H9 (cell line): ENCODE results near the gene SCN11A. TPM values are rescaled to one million over a fixed set of nuclear protein-coding genes. Genes with fewer than 3 reads are reported as not detected.

Experiments
- DNase-seq: peaks from one replicate; pipeline ENCODE4 v3.0.0-alpha.2; 2017
- H2AFZ ChIP-seq: one replicate; pipeline ENCODE4 v1.6.1; 2013; ENCODE audit warnings: mild to moderate bottlenecking, low read length, control low read depth, moderate library complexity
- H2AK5ac ChIP-seq: 2 replicates; pipeline ENCODE4 v1.6.1; 2013; ENCODE audit warnings: low read length, control low read depth, mixed read lengths; ENCODE audit not compliant: insufficient read length
- H2BK120ac ChIP-seq: one replicate; pipeline ENCODE4 v1.6.1; 2013; ENCODE audit warnings: low read depth, mild to moderate bottlenecking, low read length, control low read depth, inconsistent platforms; ENCODE audit not compliant: poor library complexity, severe bottlenecking
- H2BK12ac ChIP-seq: 2 replicates; pipeline ENCODE4 v1.6.1; 2013; ENCODE audit warnings: low read length, control low read depth, mixed read lengths, low read depth; ENCODE audit not compliant: insufficient read length
- H2BK15ac ChIP-seq: 2 replicates; pipeline ENCODE4 v1.6.1; 2013; ENCODE audit warnings: low read depth, low read length, control low read depth
- H2BK20ac ChIP-seq: one replicate; pipeline ENCODE4 v1.6.1; 2013; ENCODE audit warnings: low read depth, mild to moderate bottlenecking, low read length, control low read depth, inconsistent platforms; ENCODE audit not compliant: poor library complexity, severe bottlenecking
- H2BK5ac ChIP-seq: 2 replicates; pipeline ENCODE4 v1.6.1; 2013; ENCODE audit warnings: low read length, control low read depth, mixed read lengths; ENCODE audit not compliant: insufficient read length
- H3K14ac ChIP-seq: 2 replicates; pipeline ENCODE4 v1.6.1; 2013; ENCODE audit warnings: low read length, control low read depth; ENCODE audit not compliant: insufficient read depth
- H3K18ac ChIP-seq: 2 replicates; pipeline ENCODE4 v1.6.1; 2013; ENCODE audit warnings: low read depth, mild to moderate bottlenecking, mixed read lengths, low read length, control low read depth; ENCODE audit not compliant: insufficient read length
- H3K23ac ChIP-seq: 2 replicates; pipeline ENCODE4 v1.6.1; 2013; ENCODE audit warnings: low read length, control low read depth, mixed read lengths, low read depth; ENCODE audit not compliant: insufficient read length
- H3K23me2 ChIP-seq: 2 replicates; pipeline ENCODE4 v1.6.1; 2013; ENCODE audit warnings: low read depth, mild to moderate bottlenecking, mixed read lengths, low read length, control low read depth; ENCODE audit not compliant: insufficient read length, poor library complexity, severe bottlenecking
- H3K27ac ChIP-seq: 2 replicates; pipeline ENCODE4 v1.5.1; 2013; ENCODE audit warnings: low read length, control low read depth, mixed read lengths, low read depth; ENCODE audit not compliant: insufficient read length
- H3K27me3 ChIP-seq: 2 replicates; pipeline ENCODE4 v1.6.1; 2013; ENCODE audit warnings: low read length, control low read depth, inconsistent platforms; ENCODE audit not compliant: insufficient read depth
- H3K4ac ChIP-seq: 2 replicates; pipeline ENCODE4 v1.6.1; 2013; ENCODE audit warnings: low read depth, mild to moderate bottlenecking, control low read depth, inconsistent platforms, low read length, moderate library complexity
- H3K4me1 ChIP-seq: 2 replicates; pipeline ENCODE4 v1.6.1; 2013; ENCODE audit warnings: low read length, control low read depth, inconsistent platforms; ENCODE audit not compliant: insufficient read depth
- H3K4me2 ChIP-seq: 2 replicates; pipeline ENCODE4 v1.6.1; 2013; ENCODE audit warnings: low read length, control low read depth, mixed read lengths; ENCODE audit not compliant: insufficient read length, insufficient read depth
- H3K56ac ChIP-seq: 2 replicates; pipeline ENCODE4 v1.6.1; 2013; ENCODE audit warnings: low read depth, mild to moderate bottlenecking, mixed read lengths, low read length, control low read depth; ENCODE audit not compliant: insufficient read length
- H3K79me1 ChIP-seq: 2 replicates; pipeline ENCODE4 v1.6.1; 2013; ENCODE audit warnings: low read depth, mild to moderate bottlenecking, moderate library complexity, low read length, control low read depth, inconsistent platforms; ENCODE audit not compliant: insufficient read depth, poor library complexity, severe bottlenecking
- H3K79me2 ChIP-seq: 2 replicates; pipeline ENCODE4 v1.6.1; 2013; ENCODE audit warnings: low read length, control low read depth, inconsistent platforms; ENCODE audit not compliant: insufficient read depth
- H3K9ac ChIP-seq: 2 replicates; pipeline ENCODE4 v1.6.1; 2013; ENCODE audit warnings: low read length, control low read depth, mixed read lengths; ENCODE audit not compliant: insufficient read length; ENCODE audit errors: extremely low read depth
- H3K9me3 ChIP-seq: one replicate; pipeline ENCODE4 v1.6.1; 2013; ENCODE audit warnings: low read depth, low read length, inconsistent platforms; ENCODE audit not compliant: control insufficient read depth
- H3T11ph ChIP-seq: one replicate; pipeline ENCODE4 v1.6.1; 2013; ENCODE audit warnings: mild to moderate bottlenecking, low read length, control low read depth, inconsistent platforms
- H4K20me1 ChIP-seq: one replicate; pipeline ENCODE4 v1.6.1; 2013; ENCODE audit not compliant: control insufficient read depth, insufficient read length, insufficient read depth
- H4K5ac ChIP-seq: 2 replicates; pipeline ENCODE4 v1.6.1; 2013; ENCODE audit warnings: low read depth, mild to moderate bottlenecking, mixed read lengths, low read length, control low read depth; ENCODE audit not compliant: insufficient read length
- H4K8ac ChIP-seq: replicated peaks from 2 replicates; pipeline ENCODE4 v1.6.1; 2013; ENCODE audit warnings: low read length, control low read depth, mixed read lengths, low read depth; ENCODE audit not compliant: insufficient read length
- H4K91ac ChIP-seq: 2 replicates; pipeline ENCODE4 v1.6.1; 2013; ENCODE audit warnings: low read depth, mild to moderate bottlenecking, moderate library complexity, mixed read lengths, low read length, control low read depth; ENCODE audit not compliant: insufficient read length
- H3K27ac Mint-ChIP-seq, 3 experiments: 2 replicates in 2 of 3; 3 replicates in 1 of 3; pipeline ENCODE4 v1.8.0; 2020 to 2021; ENCODE audit warnings: mixed read lengths in 3 of 3, mild to moderate bottlenecking in 1 of 3, moderate library complexity in 1 of 3
- H3K27me3 Mint-ChIP-seq: 2 replicates; pipeline ENCODE4 v1.8.0; 2021; ENCODE audit warnings: low read depth, mild to moderate bottlenecking, moderate library complexity, mixed read lengths
- H3K36me3 Mint-ChIP-seq, 3 experiments: 2 replicates in 2 of 3; 3 replicates in 1 of 3; pipeline ENCODE4 v1.8.0; 2020 to 2021; ENCODE audit warnings: low read depth in 3 of 3, mixed read lengths in 3 of 3; ENCODE audit not compliant: insufficient read depth in 1 of 3
- H3K4me1 Mint-ChIP-seq, 2 experiments: 2 replicates each; pipeline ENCODE4 v1.8.0; 2020; ENCODE audit warnings: mixed read lengths in 2 of 2
- H3K4me3 Mint-ChIP-seq, 2 experiments: 2 replicates in 1 of 2; 3 replicates in 1 of 2; pipeline ENCODE4 v1.8.0; 2020 to 2021; ENCODE audit warnings: mild to moderate bottlenecking in 2 of 2, mixed read lengths in 2 of 2, moderate library complexity in 1 of 2
- H3K9me3 Mint-ChIP-seq, 2 experiments: 2 replicates in 1 of 2; 3 replicates in 1 of 2; pipeline ENCODE4 v1.8.0; 2020; ENCODE audit warnings: mild to moderate bottlenecking in 2 of 2, mixed read lengths in 2 of 2, moderate library complexity in 1 of 2
- CTCF ChIP-seq: fragments of 200-600 bp; sonication (generic); conservative IDR thresholded peaks from 3 replicates; pipeline ENCODE4 v1.8.0; 2021; ENCODE audit warnings: antibody characterized with exemption, mild to moderate bottlenecking
- WGBS: extraction: QIAGEN DNeasy Blood & Tissue Kit; methylation state at CpG from one replicate; pipeline ENCODE4 v1.1.7; 2013; ENCODE audit warnings: missing lambda C conversion rate, low lambda C conversion rate, mixed read lengths; ENCODE audit not compliant: insufficient read length; ENCODE audit errors: extremely low coverage; 5-methylcytosine and 5-hydroxymethylcytosine counted together
- total RNA-seq: library from RNA; stranded (reverse); gene quantifications from 2 replicates; pipeline ENCODE4 v1.2.1, GENCODE V29; 2021

Gene SCN11A
- total RNA-seq, 1 experiment from 2014 or later: 0.17 TPM

DNA sequence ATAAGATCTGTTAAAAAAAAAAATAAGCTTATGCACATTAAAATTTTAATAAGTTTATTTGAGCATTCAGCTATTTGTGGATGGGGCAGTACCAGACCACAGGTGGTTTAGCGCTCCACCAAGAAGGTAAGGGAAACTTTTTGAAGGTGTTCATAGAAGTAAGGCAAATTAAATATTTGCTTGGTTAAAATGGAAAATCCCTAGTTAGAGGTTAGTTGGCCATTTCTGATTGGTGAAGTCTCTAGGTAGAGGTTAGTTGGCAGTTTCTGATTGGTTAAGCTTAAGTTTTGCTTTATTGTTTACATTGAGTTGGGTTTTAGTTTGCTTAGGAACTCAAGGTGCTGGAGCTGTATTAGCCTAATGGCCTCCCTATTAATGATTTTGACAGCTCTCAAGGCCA lies 30.7 kb downstream of the SCN11A start:
- no peak for DNase-seq
- Mint-ChIP-seq H3K27ac (no peak overlapping the region), H3K36me3 (no peaks in the 10 kb centered on the region), H3K9me3 (no peaks in the 10 kb centered on the region), H3K27me3 (peaks cover 3% of the 10 kb centered on the region), H3K4me3 (no peak overlapping the region), H3K4me1 (no peaks in the 10 kb centered on the region)
- Histone ChIP-seq H3K27me3 (no peaks in the 10 kb centered on the region), H3K4ac (no peak overlapping the region), H3T11ph (no peak overlapping the region), H2BK5ac (no peak overlapping the region), H3K56ac (no peak overlapping the region), H3K79me2 (no peaks in the 10 kb centered on the region), H4K91ac (no peak overlapping the region), H3K14ac (no peak overlapping the region), H3K79me1 (no peaks in the 10 kb centered on the region), H2AFZ (no peak overlapping the region), H2BK20ac (no peak overlapping the region), H3K9me3 (no peaks in the 10 kb centered on the region), H2AK5ac (no peak overlapping the region), H3K18ac (no peak overlapping the region), H3K9ac (no peak overlapping the region), H2BK120ac (no peak overlapping the region), H3K23ac (no peak overlapping the region), H4K8ac (no peak overlapping the region), H2BK15ac (no peak overlapping the region), H4K20me1 (no peaks in the 10 kb centered on the region), H3K4me1 (no peaks in the 10 kb centered on the region), H3K27ac (no peak overlapping the region), H3K23me2 (no peaks in the 10 kb centered on the region), H4K5ac (no peak overlapping the region), H3K4me2 (no peak overlapping the region), H2BK12ac (no peak overlapping the region)
- no CpG with 5 or more reads among the region's 1 CpG for WGBS
- no peak for TF ChIP-seq CTCF
